Coronary artery (tissue), 2 donors: ENCODE measurements around the gene XRCC1.
"Not testable (repeated sequence)": the region's sequence is repeated elsewhere in the genome, so short reads cannot be mapped to it uniquely, and the experiment has no call there.

Source experiments
- DNase-seq: peaks from one replicate; pipeline ENCODE4 v3.0.0-alpha.2; 2017; ENCODE audit warnings: low spot score
- H3K27ac ChIP-seq, 2 donors: fragments of 200-600 bp; sonication (generic); one replicate each; pipeline ENCODE4 v1.5.1; 2016 to 2019
- H3K4me3 ChIP-seq: fragments of 200-600 bp; sonication (generic); 2 replicates; pipeline ENCODE4 v1.5.1; 2016; ENCODE audit warnings: mild to moderate bottlenecking, moderate library complexity
- TF ChIP-seq, protein P1 (sequence below): fragments of 200-600 bp; sonication (generic); IDR thresholded peaks from one replicate; pipeline ENCODE4 v1.5.1; 2019; ENCODE audit warnings: antibody characterized with exemption

XRCC1 gene

DNA sequence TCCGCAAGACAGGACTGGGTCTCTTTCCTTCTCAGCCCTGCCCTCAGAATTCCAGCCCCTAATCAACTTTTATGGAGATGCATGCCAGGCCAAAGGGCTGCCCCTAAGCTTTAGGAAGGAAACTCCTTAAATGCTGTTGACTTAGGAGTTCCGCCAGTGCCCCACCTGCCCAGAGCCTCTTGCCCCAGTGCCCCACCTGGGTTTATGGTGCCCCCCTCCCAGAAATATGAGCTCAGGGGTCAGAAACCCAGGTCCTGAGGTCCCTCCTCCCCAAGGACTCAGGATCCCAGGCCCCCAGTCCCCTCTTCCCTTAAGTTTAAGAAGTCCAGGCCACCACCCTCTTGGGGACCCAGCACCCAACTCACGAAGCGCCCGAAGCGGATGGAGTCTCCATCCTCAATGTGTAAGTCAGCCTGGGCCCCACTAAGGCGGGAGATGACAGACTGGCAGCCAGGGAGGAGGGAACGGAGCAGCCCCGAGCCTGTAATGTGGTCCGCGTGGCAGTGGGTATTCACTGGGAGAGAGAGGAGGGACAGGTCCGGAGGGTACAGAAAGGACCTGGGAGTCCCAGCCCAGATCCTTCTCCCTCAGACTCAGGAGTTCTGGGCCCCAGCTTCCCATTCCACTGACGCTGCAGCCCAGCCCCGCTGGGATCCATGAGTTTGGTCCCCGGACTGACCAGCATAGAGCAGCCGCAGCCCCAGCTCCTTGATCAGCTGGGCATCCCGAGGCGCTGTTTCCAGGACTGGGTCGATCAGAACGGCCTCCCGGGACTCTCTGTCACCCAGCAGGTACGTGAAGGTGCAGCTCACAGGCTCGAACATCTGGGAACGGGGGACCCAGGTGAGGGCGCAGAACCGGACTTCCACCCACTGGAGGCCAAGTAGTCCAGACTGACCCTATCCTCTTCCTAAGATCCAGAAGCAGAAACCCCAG, 49.2 kb downstream of the XRCC1 start:
- TF ChIP-seq, protein P1, sequence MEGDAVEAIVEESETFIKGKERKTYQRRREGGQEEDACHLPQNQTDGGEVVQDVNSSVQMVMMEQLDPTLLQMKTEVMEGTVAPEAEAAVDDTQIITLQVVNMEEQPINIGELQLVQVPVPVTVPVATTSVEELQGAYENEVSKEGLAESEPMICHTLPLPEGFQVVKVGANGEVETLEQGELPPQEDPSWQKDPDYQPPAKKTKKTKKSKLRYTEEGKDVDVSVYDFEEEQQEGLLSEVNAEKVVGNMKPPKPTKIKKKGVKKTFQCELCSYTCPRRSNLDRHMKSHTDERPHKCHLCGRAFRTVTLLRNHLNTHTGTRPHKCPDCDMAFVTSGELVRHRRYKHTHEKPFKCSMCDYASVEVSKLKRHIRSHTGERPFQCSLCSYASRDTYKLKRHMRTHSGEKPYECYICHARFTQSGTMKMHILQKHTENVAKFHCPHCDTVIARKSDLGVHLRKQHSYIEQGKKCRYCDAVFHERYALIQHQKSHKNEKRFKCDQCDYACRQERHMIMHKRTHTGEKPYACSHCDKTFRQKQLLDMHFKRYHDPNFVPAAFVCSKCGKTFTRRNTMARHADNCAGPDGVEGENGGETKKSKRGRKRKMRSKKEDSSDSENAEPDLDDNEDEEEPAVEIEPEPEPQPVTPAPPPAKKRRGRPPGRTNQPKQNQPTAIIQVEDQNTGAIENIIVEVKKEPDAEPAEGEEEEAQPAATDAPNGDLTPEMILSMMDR: no peak

DNA sequence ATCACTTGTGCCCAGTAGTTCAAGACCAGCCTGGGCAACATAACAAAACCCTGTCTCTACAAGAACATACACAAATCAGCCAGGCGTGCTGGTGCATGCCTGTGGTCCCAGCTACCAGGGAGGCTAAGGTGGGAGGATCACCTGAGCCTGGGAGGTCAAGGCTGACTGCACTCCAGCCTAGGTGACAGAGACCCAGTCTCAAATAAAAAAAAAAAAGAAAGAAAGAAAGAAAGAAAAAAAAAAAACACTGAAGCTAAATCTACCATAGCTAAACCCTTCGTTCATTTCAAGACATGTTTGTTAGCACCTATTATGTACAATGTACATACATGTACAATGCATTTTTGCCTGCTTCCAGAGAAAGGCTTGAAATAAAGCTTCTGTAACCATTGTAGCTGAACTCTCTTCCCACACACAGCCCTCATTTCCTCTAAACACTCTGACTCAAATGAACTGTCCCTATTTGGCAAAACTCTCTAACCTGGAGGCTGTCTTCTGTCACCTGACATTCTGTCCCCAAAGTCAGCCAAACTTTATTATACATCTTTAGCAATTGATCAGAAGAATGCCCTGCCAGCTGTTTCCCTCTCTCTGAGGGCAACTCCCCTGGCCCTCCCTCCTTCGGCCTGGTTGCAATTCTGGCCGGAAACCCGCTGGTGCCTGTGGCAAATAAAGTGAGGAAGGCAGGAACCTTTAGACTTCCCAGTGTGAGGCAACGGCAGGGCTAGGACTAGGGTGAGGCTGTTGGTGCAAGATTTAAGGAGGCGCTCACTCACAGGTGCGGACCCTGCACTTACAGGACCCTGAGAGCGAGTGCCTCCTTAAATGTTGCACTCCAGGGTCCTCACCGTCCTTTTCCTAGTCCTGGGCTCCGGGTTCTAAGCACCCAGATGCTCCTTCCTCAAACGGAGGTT, 50.1 kb downstream of the XRCC1 start:
- peak overlapping the region; percentile 98 for H3K4me3 ChIP-seq
- TF ChIP-seq, protein P1: no peak
- DNase-seq: peak; percentile 81
- peak overlapping the region; percentile 77 to 92 for H3K27ac ChIP-seq

More for the DNA sequence above, 49.2 kb downstream of the XRCC1 start:
- Histone ChIP-seq H3K4me3 (peak overlapping the region; percentile 98), H3K27ac (peak overlapping the region; percentile 77 to 92)
- peak; percentile 77 for DNase-seq

DNA sequence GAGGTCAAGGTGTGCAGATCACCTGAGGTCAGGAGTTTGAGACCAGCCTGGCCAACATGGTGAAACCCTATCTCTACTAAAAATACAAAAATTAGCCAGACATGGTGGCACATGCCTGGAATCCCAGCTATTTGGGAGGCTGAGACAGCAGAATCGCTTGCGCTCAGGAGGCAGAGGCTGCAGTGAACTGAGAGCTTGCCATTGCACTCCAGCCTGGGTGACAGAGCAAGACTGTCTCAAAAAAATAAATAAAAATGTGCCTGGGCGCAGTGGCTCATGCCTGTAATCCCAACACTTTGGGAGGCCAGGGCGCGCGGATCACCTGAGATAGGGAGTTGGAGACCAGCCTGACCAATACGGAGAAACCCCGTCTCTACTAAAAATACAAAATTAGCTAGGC, 51.6 kb downstream of the XRCC1 start:
- not testable (repeated sequence) for DNase-seq, H3K27ac ChIP-seq, H3K4me3 ChIP-seq

DNA sequence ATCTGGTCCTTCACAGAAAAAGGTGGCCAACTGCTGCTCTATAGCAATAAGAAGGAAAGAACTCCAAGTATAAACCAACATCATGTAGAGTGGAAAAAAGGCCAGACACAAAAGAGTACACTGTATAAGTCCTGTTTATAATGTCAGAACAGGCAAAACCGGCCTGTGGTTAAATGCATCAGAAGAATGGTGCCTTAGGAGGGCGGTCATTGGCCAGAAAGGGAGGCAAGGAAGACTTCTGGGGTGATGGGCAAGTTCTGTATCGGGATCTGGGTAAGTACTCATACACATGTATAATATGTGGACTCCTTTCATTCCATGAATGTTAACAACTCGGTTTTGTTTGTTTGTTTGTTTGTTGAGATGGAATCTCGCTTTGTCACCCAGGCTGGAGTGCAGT, 52.4 kb downstream of the XRCC1 start:
- DNase-seq: no peak
- Histone ChIP-seq H3K27ac (no peak overlapping the region), H3K4me3 (no peak overlapping the region)
- TF ChIP-seq, protein P1: no peak

DNA sequence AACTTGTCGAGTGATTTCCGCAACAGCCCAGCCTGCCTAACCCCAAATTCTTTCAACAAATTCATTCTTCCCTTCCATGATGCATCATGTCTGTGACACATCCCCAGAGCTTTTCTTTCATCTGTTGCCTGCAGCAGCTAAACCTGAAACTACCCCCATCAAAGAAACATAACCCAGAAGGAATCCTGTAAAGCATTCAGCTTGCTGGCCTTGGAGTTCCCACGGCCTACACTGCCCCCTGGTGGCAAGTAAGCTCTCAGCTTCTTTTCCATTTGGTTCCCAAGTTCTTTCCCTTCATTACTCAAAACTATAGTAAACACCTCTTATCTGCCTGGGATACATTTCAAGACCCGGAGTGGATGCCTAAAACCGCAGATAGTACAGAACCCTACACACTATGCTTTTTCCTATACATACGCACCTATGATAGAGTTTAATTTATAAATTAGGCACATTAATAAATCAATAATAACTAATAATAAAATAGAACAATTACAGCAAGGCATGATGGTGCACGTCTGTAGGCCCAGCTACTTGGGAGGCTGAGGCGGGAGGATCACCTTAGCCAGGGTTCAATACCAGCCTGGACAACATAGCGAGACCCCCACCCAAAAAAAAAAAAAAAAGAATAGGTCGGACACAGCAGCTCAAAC, 55.8 kb downstream of the XRCC1 start:
- no peak for DNase-seq
- H3K27ac ChIP-seq: no peak overlapping the region

DNA sequence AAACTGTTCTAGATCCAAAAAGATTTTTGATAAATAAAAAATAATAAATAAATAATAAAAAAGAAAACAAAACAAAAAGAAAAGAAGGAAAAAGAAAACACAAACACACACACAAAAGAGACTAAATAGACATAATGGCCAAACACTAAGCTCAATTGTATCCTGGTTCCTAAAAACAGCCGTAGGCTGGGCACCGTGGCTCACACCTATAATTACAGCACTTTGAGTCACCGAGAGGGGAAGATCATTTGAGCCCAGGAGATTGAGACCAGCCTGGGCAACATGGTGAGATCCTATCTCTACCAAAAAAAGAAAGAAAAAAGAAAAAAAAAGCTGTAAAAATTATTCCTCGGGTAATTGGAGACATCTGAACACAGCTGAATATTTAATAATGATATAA, 57.3 kb downstream of the XRCC1 start:
- no peak for DNase-seq
- no peak overlapping the region for H3K4me3 ChIP-seq
- TF ChIP-seq, protein P1: no peak
- no peak overlapping the region for H3K27ac ChIP-seq

More for the DNA sequence above, 55.8 kb downstream of the XRCC1 start:
- TF ChIP-seq, protein P1: peak; percentile 79
- H3K4me3 ChIP-seq: no peak overlapping the region

DNA sequence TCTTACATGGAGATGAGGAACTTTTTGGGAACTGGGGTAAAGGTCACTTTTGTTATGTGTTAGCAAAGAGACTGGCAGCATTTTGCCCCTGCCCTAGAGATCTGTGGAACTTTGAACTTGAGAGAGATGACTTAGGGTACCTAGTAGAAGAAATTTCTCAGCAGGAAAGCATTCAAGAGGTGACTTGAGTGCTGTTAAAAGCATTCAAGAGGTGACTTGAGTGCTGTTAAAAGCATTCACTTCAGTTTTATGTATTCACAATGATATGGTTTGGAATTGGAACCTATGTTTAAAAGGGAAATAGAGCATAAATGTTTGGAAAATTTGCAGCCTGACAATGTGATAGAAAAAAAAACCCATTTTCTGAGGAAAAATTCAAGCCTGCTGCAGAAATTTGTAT, 62.9 kb downstream of the XRCC1 start:
- H3K27ac ChIP-seq, H3K4me3 ChIP-seq, DNase-seq: not testable (repeated sequence)
